SH-SY5Y (cell line): ENCODE data around the gene RGS7.

Experiments used
- GATA2 ChIP-seq: IDR thresholded peaks from 2 replicates; pipeline ENCODE4 v1.6.1; 2011; ENCODE audit warnings: mild to moderate bottlenecking, low read depth, low read length
- GATA3 ChIP-seq: IDR thresholded peaks from 2 replicates; pipeline ENCODE4 v1.6.1; 2011; ENCODE audit warnings: low read depth, mild to moderate bottlenecking, low read length, moderate library complexity

The RGS7 gene

GRCh38 chr1:241265428-241265827 is 91.6 kb downstream of the RGS7 start:
- no peak for TF ChIP-seq GATA2
- no peak for TF ChIP-seq GATA3

- TF ChIP-seq GATA3 (no peak), GATA2 (no peak)
Observed at GRCh38 chr1:241263346-241263745, 93.7 kb downstream of the RGS7 start.

GRCh38 chr1:241253471-241253870 is 103.5 kb downstream of the RGS7 start:
- no peak for TF ChIP-seq GATA2

GRCh38 chr1:241250465-241250864 is 106.5 kb downstream of the RGS7 start:
- TF ChIP-seq GATA3 (no peak), GATA2 (no peak)

- TF ChIP-seq GATA3: no peak
- TF ChIP-seq GATA2: no peak
Observed at GRCh38 chr1:241240069-241240468, 116.9 kb downstream of the RGS7 start.

- TF ChIP-seq GATA3 (no peak), GATA2 (no peak)
Observed at GRCh38 chr1:241237873-241238272, 119.1 kb downstream of the RGS7 start.

- TF ChIP-seq GATA2: no peak
- TF ChIP-seq GATA3: no peak
Observed at GRCh38 chr1:241235256-241235897, 121.6 kb downstream of the RGS7 start.

- TF ChIP-seq GATA2: no peak
- TF ChIP-seq GATA3: no peak
Observed at GRCh38 chr1:241229711-241230110, 127.3 kb downstream of the RGS7 start.

- TF ChIP-seq GATA3: no peak
- no peak for TF ChIP-seq GATA2
Observed at GRCh38 chr1:241229216-241229615, 127.8 kb downstream of the RGS7 start.

- no peak for TF ChIP-seq GATA3
- TF ChIP-seq GATA2: no peak
Observed at GRCh38 chr1:241228339-241228738, 128.7 kb downstream of the RGS7 start.

GRCh38 chr1:241225741-241226140 is 131.3 kb downstream of the RGS7 start:
- TF ChIP-seq GATA2 (no peak), GATA3 (no peak)

GRCh38 chr1:241221319-241221718 is 135.7 kb downstream of the RGS7 start:
- no peak for TF ChIP-seq GATA2
- no peak for TF ChIP-seq GATA3

GRCh38 chr1:241219449-241219848 is 137.6 kb downstream of the RGS7 start:
- TF ChIP-seq GATA3 (no peak), GATA2 (no peak)

- no peak for TF ChIP-seq GATA3
- no peak for TF ChIP-seq GATA2
Observed at GRCh38 chr1:241217516-241217915, 139.5 kb downstream of the RGS7 start.

- no peak for TF ChIP-seq GATA3
- no peak for TF ChIP-seq GATA2
Observed at GRCh38 chr1:241215683-241216082, 141.3 kb downstream of the RGS7 start.

- no peak for TF ChIP-seq GATA3
- TF ChIP-seq GATA2: no peak
Observed at GRCh38 chr1:241215203-241215602, 141.8 kb downstream of the RGS7 start.
